B cell (primary cell): ENCODE data around the gene HMX3. TPM values are rescaled to one million over a fixed set of nuclear protein-coding genes. Genes with fewer than 3 reads are reported as not detected.
A peak's percentile ranks its signal among the peaks of the same experiment; 100 is the strongest.

ENCODE experiments used
- ATAC-seq: fragments of 200-7000 bp; cut with Tn5 transposase; one replicate; pipeline ENCODE4 v1.10.0; 2021; ENCODE audit warnings: low read depth, mild to moderate bottlenecking, moderate number of reproducible peaks, moderate library complexity
- CTCF ChIA-PET: fragments of 350-600 bp; sonication (Branson Sonifier 250); formaldehyde crosslinking; loops from one replicate; lab custom pipeline; 2021; ENCODE audit warnings: antibody characterized with exemption, inconsistent platforms; lab: Charles Lee
- POLR2A ChIA-PET: fragments of 350-600 bp; sonication (Branson Sonifier 250); formaldehyde crosslinking; loops from one replicate; lab custom pipeline; 2021; ENCODE audit warnings: antibody characterized with exemption; lab: Charles Lee
- DNase-seq: peaks from one replicate; pipeline ENCODE4 v3.0.0; 2013
- H2AFZ ChIP-seq: 2 replicates; pipeline ENCODE4 v1.6.1; 2012; ENCODE audit warnings: mild to moderate bottlenecking, low read depth, low read length; ENCODE audit not compliant: insufficient read depth, poor library complexity, severe bottlenecking
- H3K27ac ChIP-seq, 2 donors: 1 replicate in 1 of 2; 2 replicates in 1 of 2; pipeline ENCODE4 v1.5.1; 2012 to 2013; ENCODE audit warnings: low read length in 2 of 2, mild to moderate bottlenecking in 2 of 2, moderate library complexity in 1 of 2
- H3K27me3 ChIP-seq, 4 experiments: fragments of 200-600 bp in 1 of 4; sonication (generic) in 1 of 4; replicated peaks in 1 of 4; 1 replicate in 2 of 4; 2 replicates in 2 of 4; pipeline versions ENCODE4 v1.6.1 to v1.7.0; 2013 to 2016; ENCODE audit warnings: low read length in 3 of 4, mild to moderate bottlenecking in 2 of 4, mixed read lengths in 1 of 4, moderate library complexity in 1 of 4; ENCODE audit not compliant: insufficient read depth in 4 of 4, control insufficient read depth in 3 of 4; ENCODE audit errors: control extremely low read depth in 1 of 4
- H3K36me3 ChIP-seq, 2 experiments: replicated peaks in 1 of 2; 1 replicate in 1 of 2; 2 replicates in 1 of 2; pipeline versions ENCODE4 v1.6.1 to v1.7.1; 2013; ENCODE audit warnings: low read length in 1 of 2; ENCODE audit not compliant: insufficient read depth in 2 of 2, control insufficient read depth in 1 of 2; ENCODE audit errors: control extremely low read depth in 1 of 2, extremely low read depth in 1 of 2
- H3K4me1 ChIP-seq, 2 donors: fragments of 200-600 bp in 1 of 2; sonication (generic) in 1 of 2; 1 replicate in 1 of 2; 2 replicates in 1 of 2; pipeline versions ENCODE4 v1.5.1 to v1.6.1; 2013 to 2017; ENCODE audit warnings: low read length in 2 of 2; ENCODE audit not compliant: control insufficient read depth in 2 of 2, insufficient read depth in 2 of 2
- H3K4me2 ChIP-seq: replicated peaks from 2 replicates; pipeline ENCODE3; 2012; ENCODE audit warnings: mild to moderate bottlenecking, low read depth, low read length; ENCODE audit not compliant: poor library complexity, severe bottlenecking
- H3K4me3 ChIP-seq, 5 experiments: fragments of 200-600 bp in 1 of 5; sonication (generic) in 1 of 5; 1 replicate in 3 of 5; 2 replicates in 2 of 5; pipeline versions ENCODE4 v1.5.1 to v1.7.0; 2011 to 2016; ENCODE audit warnings: low read length in 4 of 5, mild to moderate bottlenecking in 4 of 5, low read depth in 2 of 5, control low read depth in 1 of 5, moderate library complexity in 1 of 5; ENCODE audit not compliant: insufficient read depth in 1 of 5; ENCODE audit errors: control extremely low read depth in 1 of 5, extremely low read depth in 1 of 5
- H3K79me2 ChIP-seq: fragments of 200-600 bp; sonication (generic); one replicate; pipeline ENCODE4 v1.6.0; 2016; ENCODE audit warnings: low read length; ENCODE audit not compliant: control insufficient read depth, insufficient read depth
- H3K9ac ChIP-seq: fragments of 200-600 bp; sonication (generic); 2 replicates; pipeline ENCODE4 v1.6.1; 2017; ENCODE audit warnings: mild to moderate bottlenecking, low read length, moderate library complexity
- H3K9me3 ChIP-seq, 3 donors: one replicate each; pipeline versions ENCODE4 v1.6.1 to v1.7.1; 2013; ENCODE audit warnings: low read length in 2 of 3; ENCODE audit not compliant: control insufficient read depth in 2 of 3, insufficient read depth in 1 of 3; ENCODE audit errors: control extremely low read depth in 1 of 3
- H4K20me1 ChIP-seq: 2 replicates; pipeline ENCODE4 v1.6.0; 2012; ENCODE audit warnings: mild to moderate bottlenecking, low read length; ENCODE audit not compliant: insufficient read depth, control insufficient read depth, poor library complexity, severe bottlenecking
- H3K27ac Mint-ChIP-seq: one replicate; pipeline ENCODE4 v1.8.0; 2021; ENCODE audit warnings: mixed read lengths
- H3K27me3 Mint-ChIP-seq: one replicate; pipeline ENCODE4 v1.8.0; 2021; ENCODE audit warnings: mixed read lengths
- H3K4me1 Mint-ChIP-seq: one replicate; pipeline ENCODE4 v1.8.0; 2021; ENCODE audit warnings: mixed read lengths
- H3K4me3 Mint-ChIP-seq: one replicate; pipeline ENCODE4 v1.8.0; 2021; ENCODE audit warnings: mixed read lengths
- H3K9me3 Mint-ChIP-seq: one replicate; pipeline ENCODE4 v1.8.0; 2022; ENCODE audit warnings: mixed read lengths; ENCODE audit not compliant: insufficient read depth
- EZH2 ChIP-seq: IDR thresholded peaks from 2 replicates; pipeline ENCODE4 v1.6.1; 2012; ENCODE audit warnings: borderline replicate concordance, low read depth, mild to moderate bottlenecking, moderate library complexity, low read length; ENCODE audit not compliant: insufficient read depth, poor library complexity, severe bottlenecking
- WGBS: methylation state at CpG from one replicate; pipeline ENCODE4 v1.1.5; 2013; ENCODE audit warnings: missing lambda C conversion rate; ENCODE audit not compliant: insufficient coverage; 5-methylcytosine and 5-hydroxymethylcytosine counted together
- intact Hi-C: fragments of 100-400 bp; cut with micrococcal nuclease; formaldehyde crosslinking; loops from one replicate; pipeline ENCODE4 v1.10.0; 2022
- polyA plus RNA-seq: library from polyadenylated mRNA; depleted of rRNA; stranded (reverse); fragments of >200 nt; gene quantifications from 2 replicates; pipeline ENCODE4 v1.2.3, GENCODE V29; 2012
- total RNA-seq, 2 donors: library from RNA; stranded (reverse); fragments of 120-200 nt in 1 of 2; gene quantifications; 1 replicate in 1 of 2; 2 replicates in 1 of 2; pipeline versions ENCODE4 v1.2.3 to v1.2.4, GENCODE V29; 2013 to 2022
- TF ChIP-seq, protein P1 (sequence below): fragments of 200-600 bp; IDR thresholded peaks from one replicate; pipeline ENCODE4 v1.8.0; 2022; ENCODE audit warnings: antibody characterized with exemption, mild to moderate bottlenecking

Gene HMX3
- total and polyA plus RNA-seq, 2 donors (not counting 1 experiment from before 2014, with no cell fraction given) = not detected

DNA sequence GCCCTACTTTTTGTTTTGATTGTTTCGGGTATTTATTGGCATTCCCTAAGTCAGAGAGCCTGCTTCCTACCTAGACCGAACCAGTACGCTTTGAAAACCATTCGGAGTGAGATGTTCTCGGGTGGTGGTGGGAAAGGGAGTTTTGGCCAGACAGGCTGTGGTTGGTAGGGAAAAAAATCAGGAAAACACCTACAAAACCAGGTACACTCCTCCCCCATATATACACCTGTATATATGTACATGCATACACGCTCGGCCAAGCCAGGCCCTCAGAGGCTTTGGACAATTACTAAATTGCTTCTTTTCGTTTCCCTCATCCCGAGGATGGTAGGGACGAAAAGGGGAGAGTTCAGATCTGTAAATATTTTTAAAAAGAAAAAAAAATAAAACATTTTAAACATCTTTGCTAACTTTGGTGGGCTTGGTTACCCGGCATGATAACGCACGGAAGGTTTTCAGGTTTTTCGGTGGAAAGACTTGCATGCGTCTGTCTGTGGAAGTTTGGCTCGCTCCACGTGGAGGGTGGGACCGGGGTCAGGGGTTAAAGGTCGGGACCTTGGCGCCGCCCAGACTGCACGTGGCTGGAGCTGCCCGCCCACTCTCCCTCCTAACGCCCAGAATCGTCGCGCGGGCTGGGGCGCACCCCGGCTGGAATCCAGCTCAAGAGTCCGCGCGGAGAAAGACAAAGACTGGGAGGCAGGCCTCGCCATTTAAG lies 14.7 kb downstream of the HMX3 start:
- Mint-ChIP-seq H3K27me3 (peaks cover 40% of the 10 kb centered on the region), H3K27ac (peak overlapping the region; percentile 41), H3K4me3 (peak overlapping the region; percentile 79), H3K9me3 (no peaks in the 10 kb centered on the region), H3K4me1 (peaks cover 62% of the 10 kb centered on the region)
- ChIA-PET POLR2A (interaction anchor here (1.6 kb wide), 1 partner anchor 17 kb away, joined by 3 read pairs; no protein-coding TSS in a partner anchor), CTCF (interaction anchor here (0.6 to 1.0 kb wide), 5 partner anchors 11 to 1247 kb away, joined by 3 read pairs; no protein-coding TSS in a partner anchor)
- no peak overlapping the region for H3K27ac ChIP-seq
- H3K4me2 ChIP-seq = peak overlapping the region; percentile 78
- peak overlapping the region; percentile 74 for H2AFZ ChIP-seq
- H3K9me3 ChIP-seq = peaks cover 3 to 62% (median 6%) of the 10 kb centered on the region in 3 donors
- 7% methylated on average over 23 of the region's 34 CpGs for WGBS
- H4K20me1 ChIP-seq = peaks cover 16% of the 10 kb centered on the region
- peak overlapping the region; percentile 44 for H3K9ac ChIP-seq
- H3K36me3 ChIP-seq = no peaks in the 10 kb centered on the region
- H3K79me2 ChIP-seq = peaks cover 12% of the 10 kb centered on the region
- TF ChIP-seq, protein P1, sequence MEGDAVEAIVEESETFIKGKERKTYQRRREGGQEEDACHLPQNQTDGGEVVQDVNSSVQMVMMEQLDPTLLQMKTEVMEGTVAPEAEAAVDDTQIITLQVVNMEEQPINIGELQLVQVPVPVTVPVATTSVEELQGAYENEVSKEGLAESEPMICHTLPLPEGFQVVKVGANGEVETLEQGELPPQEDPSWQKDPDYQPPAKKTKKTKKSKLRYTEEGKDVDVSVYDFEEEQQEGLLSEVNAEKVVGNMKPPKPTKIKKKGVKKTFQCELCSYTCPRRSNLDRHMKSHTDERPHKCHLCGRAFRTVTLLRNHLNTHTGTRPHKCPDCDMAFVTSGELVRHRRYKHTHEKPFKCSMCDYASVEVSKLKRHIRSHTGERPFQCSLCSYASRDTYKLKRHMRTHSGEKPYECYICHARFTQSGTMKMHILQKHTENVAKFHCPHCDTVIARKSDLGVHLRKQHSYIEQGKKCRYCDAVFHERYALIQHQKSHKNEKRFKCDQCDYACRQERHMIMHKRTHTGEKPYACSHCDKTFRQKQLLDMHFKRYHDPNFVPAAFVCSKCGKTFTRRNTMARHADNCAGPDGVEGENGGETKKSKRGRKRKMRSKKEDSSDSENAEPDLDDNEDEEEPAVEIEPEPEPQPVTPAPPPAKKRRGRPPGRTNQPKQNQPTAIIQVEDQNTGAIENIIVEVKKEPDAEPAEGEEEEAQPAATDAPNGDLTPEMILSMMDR = no peak
- no peak for TF ChIP-seq EZH2
- no peak for DNase-seq
- H3K4me3 ChIP-seq = peak overlapping the region in 4 of 5 experiments; percentile 25 to 56 (median 40)
- intact Hi-C loops = loop anchor here (5.0 to 10.0 kb wide), 3 partner anchors 252 to 1314 kb away; partner anchors contain the start of genes ATE1 and LHPP
- peaks cover 0 to 76% (median 60%) of the 10 kb centered on the region in 4 experiments for H3K27me3 ChIP-seq
- H3K4me1 ChIP-seq = peaks cover 71 to 76% of the 10 kb centered on the region in 2 donors
- no peak for ATAC-seq
